Spleen (tissue), 11 donors: ENCODE measurements around the gene TIMM17B. TPM values are rescaled to one million over a fixed set of nuclear protein-coding genes. Genes with fewer than 3 reads are reported as not detected.
"Not testable (repeated sequence)": the region's sequence is repeated elsewhere in the genome, so short reads cannot be mapped to it uniquely, and the experiment has no call there.

Source experiments
- DNase-seq: peaks from one replicate; pipeline ENCODE4 v3.0.0-alpha.2; 2020
- H3K27ac ChIP-seq, 8 donors: fragments of 200-600 bp; sonication (generic) in 7 of 8; 1 replicate in 4 of 8; 2 replicates in 4 of 8; pipeline versions ENCODE4 v1.5.0 to v1.8.0; 2016 to 2021; ENCODE audit warnings: inconsistent platforms in 4 of 8, mild to moderate bottlenecking in 4 of 8, moderate library complexity in 1 of 8
- H3K27me3 ChIP-seq, 7 donors: fragments of 200-600 bp; sonication (generic) in 6 of 7; replicated peaks in 1 of 7; 1 replicate in 4 of 7; 2 replicates in 3 of 7; pipeline versions ENCODE4 v1.5.0 to v1.8.0; 2016 to 2021; ENCODE audit warnings: inconsistent platforms in 3 of 7, mild to moderate bottlenecking in 1 of 7
- H3K36me3 ChIP-seq, 6 donors: fragments of 200-600 bp; sonication (generic) in 5 of 6; 1 replicate in 4 of 6; 2 replicates in 2 of 6; pipeline versions ENCODE4 v1.5.0 to v1.8.0; 2016 to 2021; ENCODE audit warnings: inconsistent platforms in 2 of 6
- H3K4me1 ChIP-seq, 6 donors: fragments of 200-600 bp; sonication (generic) in 5 of 6; 1 replicate in 3 of 6; 2 replicates in 3 of 6; pipeline versions ENCODE4 v1.5.0 to v1.8.0; 2016 to 2021; ENCODE audit warnings: inconsistent platforms in 3 of 6
- H3K4me3 ChIP-seq, 8 donors: fragments of 200-600 bp; sonication (generic) in 7 of 8; 1 replicate in 4 of 8; 2 replicates in 4 of 8; pipeline versions ENCODE4 v1.5.0 to v1.8.0; 2016 to 2021; ENCODE audit warnings: inconsistent platforms in 4 of 8, mild to moderate bottlenecking in 4 of 8, moderate library complexity in 2 of 8
- H3K9me3 ChIP-seq, 8 donors: fragments of 200-600 bp; sonication (generic) in 7 of 8; 1 replicate in 4 of 8; 2 replicates in 4 of 8; pipeline versions ENCODE4 v1.5.0 to v1.8.0; 2016 to 2021; ENCODE audit warnings: inconsistent platforms in 4 of 8
- POLR2A ChIP-seq, 3 donors: fragments of 450-650 bp; IDR thresholded peaks; one replicate each; pipeline ENCODE4 v1.5.1; 2017; ENCODE audit warnings: antibody characterized with exemption in 3 of 3, mild to moderate bottlenecking in 1 of 3
- POLR2AphosphoS5 ChIP-seq, 3 donors: sonication (generic); formaldehyde crosslinking; IDR thresholded peaks; one replicate each; pipeline ENCODE4 v1.5.1; 2017; ENCODE audit warnings: antibody characterized with exemption in 3 of 3
- WGBS, 5 donors: extraction: QIAGEN DNeasy Blood & Tissue Kit in 3 of 5; methylation state at CpG; one replicate each; pipeline versions ENCODE4 v1.1.5 to v1.1.7; 2013 to 2018; 5-methylcytosine and 5-hydroxymethylcytosine counted together
- intact Hi-C: fragments of 100-400 bp; cut with DNase I; formaldehyde crosslinking; loops from one replicate; pipeline ENCODE4 v1.15.0; 2023; ENCODE audit warnings: low total_unique reads
- polyA plus RNA-seq, 3 donors: library from polyadenylated mRNA; stranded (reverse); fragments of 200-250 nt; gene quantifications; one replicate each; pipeline ENCODE4 v1.2.1, GENCODE V29; 2013
- total RNA-seq, 7 donors: library from RNA; depleted of rRNA in 3 of 7; stranded (reverse); fragments of >200 nt in 3 of 7; fragmentation: NEBNext Ultra II Directional in 4 of 7; extraction: Animal tissue kit (Norgen Biotek cat#: 25700) in 4 of 7; gene quantifications; one replicate each; pipeline versions ENCODE4 v1.1.0 to v1.2.1, GENCODE V29; 2016 to 2021
- TF ChIP-seq, protein P1 (sequence below), 11 experiments: fragments of 200-600 bp in 7 of 11; fragments of 450-650 bp in 4 of 11; sonication (generic) in 4 of 11; IDR thresholded peaks in 8 of 11; conservative IDR thresholded peaks in 3 of 11; 1 replicate in 7 of 11; 2 replicates in 4 of 11; pipeline versions ENCODE4 v1.4.0 to v1.8.0; 2016 to 2021; ENCODE audit warnings: antibody characterized with exemption in 11 of 11, inconsistent platforms in 4 of 11, mild to moderate bottlenecking in 1 of 11
- donor health status: healthy with polysubstance abuse.
- donor health status: DM: no; HTN: no; CAD: no; lungs with moderate emphysema.
- donor health status: DM: no; HTN: no; CAD: no.
- donor health status: Bipolar disorder and iron deficiency.
- donor health status: healthy.
- donor health status: DM: no; HTN: no; CAD: no.
- donor health status: DM: yes; HTN: yes; CAD: no.

Gene TIMM17B
- total and polyA plus RNA-seq, 10 donors, result 29.3 to 68.8 (median 39.5) TPM

DNA sequence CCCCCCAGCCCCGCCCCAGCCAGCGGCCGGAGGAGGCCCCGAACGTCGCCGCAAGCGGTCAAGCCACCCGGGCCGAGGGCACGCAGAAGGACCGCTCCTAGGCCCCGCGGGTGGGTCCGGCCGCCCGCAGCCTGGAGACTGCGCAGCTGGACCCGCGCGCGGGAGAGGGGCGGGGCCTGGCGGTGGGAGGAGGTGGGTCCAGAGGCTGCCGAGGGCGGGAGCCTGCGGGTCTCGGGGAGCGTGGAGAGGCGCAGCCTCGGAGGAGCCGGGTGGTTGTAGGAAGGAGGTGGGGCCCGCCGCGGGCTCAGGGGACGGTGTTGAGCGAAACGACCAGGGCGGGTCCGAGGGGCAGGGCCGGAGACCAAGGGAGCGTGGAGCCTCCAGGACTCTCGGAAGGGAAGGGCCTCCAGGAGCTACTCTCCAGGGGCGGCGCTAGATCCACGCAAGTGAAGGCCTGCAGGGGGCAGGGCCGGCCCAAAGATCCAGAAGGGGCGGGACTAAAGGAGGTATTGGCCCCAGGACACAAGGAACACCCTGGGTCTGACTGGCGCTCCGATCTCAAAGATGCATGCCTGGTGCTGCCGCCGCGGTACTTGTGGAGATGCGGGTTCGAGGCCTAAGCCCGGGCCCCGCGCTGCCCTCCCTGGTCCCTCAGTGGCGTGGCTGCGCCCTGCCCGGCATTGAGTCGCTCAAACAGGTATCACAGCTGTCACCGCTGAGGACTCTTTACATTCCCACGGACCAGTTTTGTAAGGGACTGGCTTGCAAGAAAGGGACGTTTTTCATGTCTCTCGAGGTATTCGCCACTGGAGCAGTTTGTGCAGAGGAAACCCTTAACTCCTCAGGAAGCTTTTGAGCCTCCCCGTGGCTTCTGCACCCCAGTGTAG is 5.9 kb downstream of the TIMM17B start:
- 0 to 40% (median 2%) methylated on average over 4 to 68 of the region's 68 CpGs for WGBS, 5 donors
- peaks cover 0 to 27% (median 9%) of the 10 kb centered on the region in 6 donors for H3K36me3 ChIP-seq
- H3K4me1 ChIP-seq, result peaks cover 0 to 32% (median 11%) of the 10 kb centered on the region in 6 donors
- intact Hi-C loops, result loop anchor here (10.0 kb wide), 2 partner anchors 53 to 87 kb away; partner anchors contain the start of gene HDAC6
- peaks cover 0 to 7% (median 0%) of the 10 kb centered on the region in 7 donors for H3K27me3 ChIP-seq
- H3K4me3 ChIP-seq, result peak overlapping the region; percentile 46 to 85 (median 60)
- H3K9me3 ChIP-seq, result no peaks in the 10 kb centered on the region
- peak; percentile 92 for DNase-seq
- no peak for TF ChIP-seq POLR2A (IDR thresholded peaks at IDR 0.05)
- TF ChIP-seq, protein P1, sequence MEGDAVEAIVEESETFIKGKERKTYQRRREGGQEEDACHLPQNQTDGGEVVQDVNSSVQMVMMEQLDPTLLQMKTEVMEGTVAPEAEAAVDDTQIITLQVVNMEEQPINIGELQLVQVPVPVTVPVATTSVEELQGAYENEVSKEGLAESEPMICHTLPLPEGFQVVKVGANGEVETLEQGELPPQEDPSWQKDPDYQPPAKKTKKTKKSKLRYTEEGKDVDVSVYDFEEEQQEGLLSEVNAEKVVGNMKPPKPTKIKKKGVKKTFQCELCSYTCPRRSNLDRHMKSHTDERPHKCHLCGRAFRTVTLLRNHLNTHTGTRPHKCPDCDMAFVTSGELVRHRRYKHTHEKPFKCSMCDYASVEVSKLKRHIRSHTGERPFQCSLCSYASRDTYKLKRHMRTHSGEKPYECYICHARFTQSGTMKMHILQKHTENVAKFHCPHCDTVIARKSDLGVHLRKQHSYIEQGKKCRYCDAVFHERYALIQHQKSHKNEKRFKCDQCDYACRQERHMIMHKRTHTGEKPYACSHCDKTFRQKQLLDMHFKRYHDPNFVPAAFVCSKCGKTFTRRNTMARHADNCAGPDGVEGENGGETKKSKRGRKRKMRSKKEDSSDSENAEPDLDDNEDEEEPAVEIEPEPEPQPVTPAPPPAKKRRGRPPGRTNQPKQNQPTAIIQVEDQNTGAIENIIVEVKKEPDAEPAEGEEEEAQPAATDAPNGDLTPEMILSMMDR (IDR thresholded peaks at IDR 0.05 in 8 of 11, conservative IDR thresholded peaks at IDR 0.05 in 3 of 11), result peak in 10 of 11 experiments; percentile 39 to 80 (median 64)
- TF ChIP-seq POLR2AphosphoS5 (IDR thresholded peaks at IDR 0.05), result peak; percentile 72 to 83 (median 82)
- H3K27ac ChIP-seq, result peak overlapping the region; percentile 46 to 85 (median 78)

DNA sequence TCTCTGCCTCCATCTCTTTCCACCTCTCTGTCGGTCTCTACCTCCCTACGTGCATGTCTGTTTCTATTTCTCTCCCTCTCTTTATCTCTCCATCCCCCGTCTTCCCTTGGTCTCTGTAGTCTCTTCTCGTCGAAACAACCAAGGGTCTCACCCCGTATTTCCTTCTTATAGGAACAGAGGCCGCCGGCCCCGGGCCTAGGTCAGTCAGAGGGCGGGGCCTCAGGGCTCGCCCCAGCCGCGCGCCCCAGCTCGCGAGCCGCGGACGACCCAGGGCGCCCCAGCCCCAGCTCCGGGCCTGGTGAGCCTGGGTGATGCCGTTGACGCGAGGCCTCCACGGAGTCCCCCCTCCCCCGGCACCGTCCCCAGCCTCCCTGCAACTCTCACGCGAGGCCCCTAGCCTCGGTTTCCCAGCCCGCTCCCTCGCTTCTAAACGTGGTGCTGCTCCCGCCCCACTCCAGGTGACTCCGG is 6.6 kb downstream of the TIMM17B start:
- WGBS, 5 donors, result 1 to 54% (median 2%) methylated on average over 21 to 35 of the region's 35 CpGs
- intact Hi-C loops, result loop anchor here (10.0 kb wide), 2 partner anchors 54 to 86 kb away; partner anchors contain the start of gene HDAC6
- peak overlapping the region; percentile 46 to 85 (median 78) for H3K27ac ChIP-seq
- no peak for DNase-seq
- peaks cover 0 to 27% (median 9%) of the 10 kb centered on the region in 6 donors for H3K36me3 ChIP-seq
- peaks cover 0 to 7% (median 0%) of the 10 kb centered on the region in 7 donors for H3K27me3 ChIP-seq
- TF ChIP-seq POLR2A (IDR thresholded peaks at IDR 0.05), result no peak
- TF ChIP-seq POLR2AphosphoS5 (IDR thresholded peaks at IDR 0.05), result no peak
- TF ChIP-seq, protein P1 (IDR thresholded peaks at IDR 0.05 in 8 of 11, conservative IDR thresholded peaks at IDR 0.05 in 3 of 11), result no peak
- no peaks in the 10 kb centered on the region for H3K9me3 ChIP-seq
- H3K4me1 ChIP-seq, result peaks cover 0 to 25% (median 5%) of the 10 kb centered on the region in 6 donors
- peak overlapping the region; percentile 46 to 85 (median 60) for H3K4me3 ChIP-seq

- 22 to 57% (median 31%) methylated on average over 14 to 15 of the region's 15 CpGs for WGBS, 5 donors
- intact Hi-C loops, result loop anchor here (10.0 kb wide), 2 partner anchors 54 to 86 kb away; partner anchors contain the start of gene HDAC6
- H3K27ac ChIP-seq, result peak overlapping the region in 4 of 8 donors; percentile 80 to 85 (median 84)
Measured at GRCh38 chrX:48890296-48890925, 7.2 kb downstream of the TIMM17B start.

DNA sequence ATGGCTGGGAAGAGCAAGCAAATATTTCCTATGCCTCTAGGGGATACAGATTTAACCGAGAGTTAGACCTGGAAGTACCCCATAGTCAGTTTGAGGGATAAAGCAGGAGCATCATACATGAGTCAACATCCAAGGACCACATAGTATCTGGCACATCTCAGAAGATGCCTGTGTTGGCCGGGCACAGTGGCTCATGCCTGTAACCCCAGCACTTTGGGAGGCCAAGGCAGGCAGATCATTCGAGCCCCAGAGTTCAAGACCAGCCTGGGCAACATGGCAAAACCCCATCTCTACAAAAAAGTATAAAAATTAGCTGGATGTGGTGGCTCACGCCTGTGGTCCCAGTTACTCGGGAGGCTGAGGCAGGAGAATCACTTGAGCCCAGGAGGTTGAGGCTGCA is 11.0 kb downstream of the TIMM17B start:
- H3K9me3 ChIP-seq, DNase-seq, H3K27me3 ChIP-seq, H3K4me1 ChIP-seq, H3K36me3 ChIP-seq, H3K27ac ChIP-seq, intact Hi-C loops, H3K4me3 ChIP-seq: not testable (repeated sequence)
- 73 to 90% (median 89%) methylated on average over 5 of the region's 5 CpGs for WGBS, 5 donors

More at GRCh38 chrX:48890296-48890925, 7.2 kb downstream of the TIMM17B start:
- Histone ChIP-seq H3K4me3 (peak overlapping the region in 7 of 8 donors; percentile 46 to 85 (median 61)), H3K9me3 (no peaks in the 10 kb centered on the region), H3K4me1 (peaks cover 0 to 20% (median 5%) of the 10 kb centered on the region in 6 donors), H3K36me3 (peaks cover 0 to 26% (median 9%) of the 10 kb centered on the region in 6 donors), H3K27me3 (peaks cover 0 to 7% (median 0%) of the 10 kb centered on the region in 7 donors)
- no peak for TF ChIP-seq POLR2AphosphoS5 (IDR thresholded peaks at IDR 0.05)
- TF ChIP-seq POLR2A (IDR thresholded peaks at IDR 0.05), result no peak
- TF ChIP-seq, protein P1 (IDR thresholded peaks at IDR 0.05 in 8 of 11, conservative IDR thresholded peaks at IDR 0.05 in 3 of 11), result no peak
- DNase-seq, result no peak
